ENCODE results near the gene SUN5.

Gene SUN5

GRCh38 chr20:33031531-33031930 lies 27.3 kb upstream of the SUN5 start, which contains the start of gene BPIFB6:
TSS of gene BPIFB6 (plus strand) at chr20:33031648. CDS start at chr20:33031648, 0 bp downstream.
- DNase-seq (ENCODE audit: low spot score in 2 of 2) (no peak), ATAC-seq (no peak)
- Mint-ChIP-seq H3K36me3 (no peaks in the 10 kb centered on the region), H3K9me3 (no peaks in the 10 kb centered on the region), H3K27ac (no peak within 1 kb of the TSS), H3K4me1 (no peaks in the 10 kb centered on the region), H3K4me3 (no peak within 1 kb of the TSS)

- Mint-ChIP-seq H3K36me3 (no peaks in the 10 kb centered on the region), H3K27ac (no peak overlapping the region), H3K9me3 (no peaks in the 10 kb centered on the region), H3K4me1 (no peaks in the 10 kb centered on the region), H3K4me3 (no peak overlapping the region)
- DNase-seq (ENCODE audit: low spot score in 2 of 2) (no peak), ATAC-seq (no peak)
These were observed 26.3 kb upstream of the SUN5 start for GRCh38 chr20:33030569-33030968.

DNA sequence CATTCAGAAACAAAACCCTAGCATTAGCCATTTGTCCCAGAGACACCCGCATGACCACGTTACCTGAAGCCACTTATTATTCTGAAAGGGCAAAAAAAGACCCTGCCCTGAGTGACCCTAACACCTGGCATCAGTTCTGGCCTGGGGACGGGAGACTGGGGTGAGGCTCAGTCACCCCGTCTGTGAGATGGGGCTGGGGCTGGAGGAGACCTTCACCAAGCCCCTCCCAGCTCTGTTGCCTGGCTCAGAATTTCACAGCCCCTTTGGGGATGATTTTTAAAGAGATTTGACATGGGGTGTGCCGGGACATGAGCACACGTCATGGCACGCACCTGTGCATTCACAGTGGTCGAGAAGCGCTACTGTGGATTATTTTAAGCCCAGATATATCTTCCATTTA lies 25.8 kb upstream of the SUN5 start:
- Mint-ChIP-seq H3K36me3 (no peaks in the 10 kb centered on the region), H3K4me1 (no peaks in the 10 kb centered on the region), H3K27ac (no peak overlapping the region), H3K4me3 (no peak overlapping the region), H3K9me3 (no peaks in the 10 kb centered on the region)
- ATAC-seq (no peak), DNase-seq (ENCODE audit: low spot score in 2 of 2) (no peak)

DNA sequence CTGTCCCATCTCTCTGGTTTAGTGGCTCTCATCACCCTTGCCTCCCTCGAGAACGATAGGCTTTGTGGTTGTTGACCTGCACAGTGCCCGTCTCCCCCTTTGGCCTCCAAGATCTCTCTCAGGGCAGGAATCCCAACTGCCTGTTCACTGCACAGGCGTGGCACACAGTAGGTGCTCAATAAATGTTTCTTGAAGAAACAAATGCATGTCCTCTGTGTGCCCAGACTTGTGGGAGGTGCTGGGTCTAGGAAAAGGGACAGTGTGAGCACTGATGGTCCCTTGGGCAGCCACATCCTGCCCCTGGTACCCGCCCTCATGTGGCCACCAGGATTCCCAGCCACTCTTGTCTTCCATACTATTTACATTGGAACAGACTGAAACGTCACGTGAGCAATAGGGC lies 24.6 kb upstream of the SUN5 start:
- Mint-ChIP-seq H3K36me3 (no peaks in the 10 kb centered on the region), H3K4me1 (no peaks in the 10 kb centered on the region), H3K4me3 (no peak overlapping the region), H3K9me3 (no peaks in the 10 kb centered on the region), H3K27ac (no peak overlapping the region)
- DNase-seq (ENCODE audit: low spot score in 2 of 2), result no peak
- no peak for ATAC-seq

- DNase-seq (ENCODE audit: low spot score in 2 of 2), result no peak
- Mint-ChIP-seq H3K27ac (no peak overlapping the region), H3K4me3 (no peak overlapping the region), H3K36me3 (no peaks in the 10 kb centered on the region), H3K9me3 (no peaks in the 10 kb centered on the region), H3K4me1 (no peaks in the 10 kb centered on the region)
- no peak for ATAC-seq
These were observed 23.8 kb upstream of the SUN5 start for GRCh38 chr20:33027769-33028751.

DNA sequence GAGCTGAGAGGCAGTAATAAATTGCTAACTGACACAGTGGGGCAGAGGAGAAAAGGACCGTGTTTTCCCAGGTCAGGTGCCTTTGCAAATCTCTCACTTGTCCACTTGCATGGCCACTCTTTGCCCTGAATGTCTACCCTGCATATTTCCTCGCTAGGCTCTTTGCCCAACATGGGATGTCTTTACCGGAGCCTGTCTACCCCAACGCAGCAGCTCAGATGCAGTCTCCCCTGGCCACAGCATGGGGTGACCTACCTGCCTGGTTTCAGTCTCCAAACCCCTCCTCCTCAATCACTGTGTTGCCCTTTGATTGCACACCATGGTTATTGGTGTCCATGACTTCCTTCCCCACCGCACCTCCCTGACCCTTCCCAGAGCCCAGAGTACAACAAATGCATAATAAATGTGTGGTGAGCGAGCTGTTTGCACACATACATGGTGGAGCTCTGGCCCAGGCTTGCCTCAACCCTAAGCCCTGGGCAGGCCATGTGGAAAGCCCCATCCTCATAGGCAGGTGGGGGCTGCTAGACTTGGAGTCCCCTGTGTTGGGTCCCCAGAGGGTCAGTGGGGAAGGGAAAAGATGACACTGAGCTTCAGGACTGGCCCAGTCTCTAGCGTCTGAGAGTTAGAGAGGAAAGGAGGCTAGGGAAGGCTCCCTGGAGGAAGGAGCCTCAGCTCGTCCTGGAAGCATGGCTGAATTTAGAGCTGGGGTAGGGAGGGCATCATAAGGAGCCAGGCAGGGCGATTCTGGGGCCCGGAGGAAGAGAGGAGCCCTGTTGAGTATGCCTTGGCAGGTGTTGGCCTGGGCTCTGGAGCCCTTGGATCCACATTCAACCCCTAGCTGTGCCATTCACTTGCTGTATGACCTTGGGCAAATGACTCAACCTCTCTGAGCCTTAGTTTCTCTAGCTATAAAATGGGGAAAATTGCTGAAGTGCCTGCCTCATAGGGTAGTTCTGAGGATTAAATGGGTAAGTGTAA lies 22.8 kb upstream of the SUN5 start:
- no peak overlapping the region for H3K27ac Mint-ChIP-seq
- no peaks in the 10 kb centered on the region for H3K36me3 Mint-ChIP-seq
- no peak overlapping the region for H3K4me3 Mint-ChIP-seq
- H3K9me3 Mint-ChIP-seq, result no peaks in the 10 kb centered on the region
- DNase-seq (ENCODE audit: low spot score in 2 of 2) (no peak), ATAC-seq (no peak)
- H3K4me1 Mint-ChIP-seq, result no peaks in the 10 kb centered on the region

GRCh38 chr20:33026072-33026778 lies 22.0 kb upstream of the SUN5 start:
- Mint-ChIP-seq H3K36me3 (no peaks in the 10 kb centered on the region), H3K4me3 (no peak overlapping the region), H3K9me3 (no peaks in the 10 kb centered on the region), H3K4me1 (no peaks in the 10 kb centered on the region), H3K27ac (no peak overlapping the region)
- ATAC-seq, result no peak
- no peak for DNase-seq (ENCODE audit: low spot score in 2 of 2)

DNA sequence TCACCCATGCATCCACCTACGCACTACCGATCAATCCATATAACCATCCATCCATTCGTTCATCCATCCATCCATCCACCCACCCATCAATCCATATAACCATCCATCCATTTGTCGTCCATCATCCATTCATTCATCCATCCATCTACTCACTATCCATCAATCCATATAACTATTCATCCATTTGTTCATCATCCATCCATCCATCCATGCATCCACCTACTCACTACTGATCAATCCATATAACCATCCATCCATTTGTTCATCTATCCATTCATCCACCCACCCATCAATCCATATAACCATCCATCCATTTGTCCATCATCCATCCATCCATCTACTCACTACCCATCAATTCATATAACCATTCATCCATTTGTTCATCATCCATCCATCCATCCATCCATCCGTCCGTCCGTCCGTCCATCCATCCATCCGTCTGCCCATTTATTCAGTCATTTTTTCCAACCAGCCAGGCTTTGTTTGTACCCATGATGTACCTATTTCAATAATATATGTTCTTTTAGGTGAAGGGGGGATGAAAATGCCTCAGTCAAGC lies 21.2 kb upstream of the SUN5 start:
- H3K36me3 Mint-ChIP-seq, result no peaks in the 10 kb centered on the region
- H3K27ac Mint-ChIP-seq, result no peak overlapping the region
- H3K4me3 Mint-ChIP-seq, result no peak overlapping the region
- no peaks in the 10 kb centered on the region for H3K4me1 Mint-ChIP-seq
- DNase-seq (ENCODE audit: low spot score in 2 of 2) (no peak), ATAC-seq (no peak)
- no peaks in the 10 kb centered on the region for H3K9me3 Mint-ChIP-seq

- no peaks in the 10 kb centered on the region for H3K36me3 Mint-ChIP-seq
- H3K9me3 Mint-ChIP-seq, result no peaks in the 10 kb centered on the region
- H3K4me1 Mint-ChIP-seq, result no peaks in the 10 kb centered on the region
- DNase-seq (ENCODE audit: low spot score in 2 of 2), result no peak
- no peak for ATAC-seq
- no peak overlapping the region for H3K4me3 Mint-ChIP-seq
- no peak overlapping the region for H3K27ac Mint-ChIP-seq
These were observed 20.5 kb upstream of the SUN5 start for GRCh38 chr20:33024609-33025317.

GRCh38 chr20:33024243-33024560 lies 20.0 kb upstream of the SUN5 start:
- Mint-ChIP-seq H3K4me3 (no peak overlapping the region), H3K4me1 (no peaks in the 10 kb centered on the region), H3K27ac (no peak overlapping the region), H3K9me3 (no peaks in the 10 kb centered on the region), H3K36me3 (no peaks in the 10 kb centered on the region)
- DNase-seq (ENCODE audit: low spot score in 2 of 2) (no peak), ATAC-seq (no peak)

GRCh38 chr20:33023439-33024242 lies 19.4 kb upstream of the SUN5 start:
- Mint-ChIP-seq H3K36me3 (no peaks in the 10 kb centered on the region), H3K9me3 (no peaks in the 10 kb centered on the region), H3K4me3 (no peak overlapping the region), H3K27ac (no peak overlapping the region), H3K4me1 (no peaks in the 10 kb centered on the region)
- ATAC-seq, result no peak
- no peak for DNase-seq (ENCODE audit: low spot score in 2 of 2)

DNA sequence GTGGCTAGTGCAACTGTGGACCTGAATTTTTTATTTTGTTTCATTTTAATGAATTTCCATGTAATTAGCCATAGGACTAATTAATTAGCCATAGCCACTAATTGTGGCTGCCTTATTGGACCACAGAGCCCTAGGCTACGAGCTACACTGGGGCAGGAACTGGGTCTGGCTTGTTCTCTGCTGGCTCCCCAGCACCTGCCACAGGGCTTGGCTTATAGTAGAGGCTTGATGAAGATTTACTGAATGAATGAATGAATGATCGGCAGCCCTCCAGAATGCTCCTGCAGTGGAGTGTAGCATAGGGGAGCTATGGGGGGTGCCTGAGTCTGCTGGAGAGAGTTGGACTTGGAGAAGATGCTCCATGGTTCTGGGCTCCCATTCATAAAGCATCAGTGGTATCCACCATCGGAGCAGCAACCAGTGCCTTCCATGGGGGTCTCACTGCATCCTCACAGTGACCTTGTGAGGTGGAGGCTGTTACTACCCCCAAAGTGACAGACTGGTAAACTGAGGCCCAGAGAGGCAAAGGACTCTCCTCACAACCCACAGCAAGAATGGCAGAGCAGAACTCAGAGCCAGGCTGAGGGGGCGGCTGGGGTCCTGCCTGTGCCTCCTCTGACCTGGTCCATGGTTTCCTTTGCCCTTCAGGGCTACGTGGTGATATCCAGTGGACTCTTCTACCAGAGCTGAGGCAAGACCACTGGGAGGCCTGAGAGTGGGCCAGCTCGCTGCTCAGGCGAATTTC lies 18.6 kb upstream of the SUN5 start:
- ATAC-seq, result no peak
- no peak for DNase-seq (ENCODE audit: low spot score in 2 of 2)
- Mint-ChIP-seq H3K9me3 (no peaks in the 10 kb centered on the region), H3K4me3 (no peak overlapping the region), H3K36me3 (no peaks in the 10 kb centered on the region), H3K4me1 (no peaks in the 10 kb centered on the region), H3K27ac (no peak overlapping the region)

DNA sequence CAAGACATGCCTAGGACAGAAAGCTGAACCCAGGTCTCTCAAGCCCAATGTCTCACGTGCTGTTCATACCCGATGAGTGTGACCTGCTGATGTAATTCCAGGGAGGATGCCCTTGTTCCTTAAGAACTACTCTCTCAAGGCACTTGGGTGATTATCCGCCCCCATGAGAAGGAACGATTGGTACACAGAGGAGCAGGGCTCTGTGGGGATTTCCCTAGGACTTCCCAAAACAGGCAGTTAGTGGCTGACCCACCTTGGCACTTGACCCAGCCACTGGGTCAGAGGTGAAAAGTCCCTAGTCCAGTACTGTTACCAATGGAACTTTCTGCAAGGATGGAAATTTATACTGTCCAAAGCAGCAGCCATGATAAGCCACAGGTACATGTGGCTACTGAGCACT lies 18.1 kb upstream of the SUN5 start:
- no peak for ATAC-seq
- Mint-ChIP-seq H3K36me3 (no peaks in the 10 kb centered on the region), H3K27ac (no peak overlapping the region), H3K4me3 (no peak overlapping the region), H3K9me3 (no peaks in the 10 kb centered on the region), H3K4me1 (no peaks in the 10 kb centered on the region)
- DNase-seq (ENCODE audit: low spot score in 2 of 2), result no peak

Data from stimulated activated effector memory CD8-positive, alpha-beta T cell treated with anti-CD3 and anti-CD28 coated beads, Interleukin-12 subunit alpha, Interleukin-12 subunit beta, amount 100 ng/mL, for 72 hours (primary cell).